SK-N-SH (cell line): ENCODE measurements around the gene PLPPR5. TPM values are rescaled to one million over a fixed set of nuclear protein-coding genes. Genes with fewer than 3 reads are reported as not detected.

Source experiments
- CTCF ChIA-PET: fragments of 300-600, 350-600 bp; formaldehyde crosslinking; extraction: SDS; loops from one replicate; lab custom pipeline; 2021; lab: Yijun Ruan, JAX
- POLR2A ChIA-PET: fragments of 350-600 bp; sonication (Branson Sonifier 250); formaldehyde crosslinking; extraction: SDS; loops from one replicate; lab custom pipeline; 2020; ENCODE audit warnings: antibody characterized with exemption, inconsistent platforms; lab: Yijun Ruan, JAX
- DNase-seq: peaks from one replicate; pipeline ENCODE4 v3.0.0; 2012
- H2AFZ ChIP-seq: fragments of 200-600 bp; sonication (generic); 2 replicates; pipeline ENCODE4 v1.8.1; 2016; ENCODE audit warnings: antibody characterized with exemption, mild to moderate bottlenecking, low read depth
- H3F3A ChIP-seq: fragments of 200-600 bp; sonication (generic); replicated peaks from 2 replicates; pipeline ENCODE3; 2016; ENCODE audit warnings: antibody characterized with exemption, mild to moderate bottlenecking; ENCODE audit not compliant: insufficient read depth
- H3K27ac ChIP-seq, 2 experiments: fragments of 200-500 bp in 1 of 2; fragments of 200-600 bp in 1 of 2; sonication (Bioruptor generic) in 1 of 2; sonication (generic), shearing (Covaris generic) in 1 of 2; 2 replicates each; pipeline versions ENCODE4 v1.5.1 to v1.6.1; 2014 to 2016; ENCODE audit warnings: low read depth in 2 of 2, inconsistent platforms in 1 of 2, low read length in 1 of 2, mild to moderate bottlenecking in 1 of 2, mixed read lengths in 1 of 2
- H3K27me3 ChIP-seq: fragments of 200-600 bp; sonication (generic), shearing (Covaris generic); 2 replicates; pipeline ENCODE4 v1.6.1; 2016; ENCODE audit warnings: mixed run types; ENCODE audit not compliant: insufficient read depth
- H3K36me3 ChIP-seq, 2 experiments: fragments of 200-500 bp in 1 of 2; fragments of 200-600 bp in 1 of 2; sonication (Bioruptor generic) in 1 of 2; sonication (generic) in 1 of 2; replicated peaks in 1 of 2; 2 replicates each; pipeline versions ENCODE3 to v1.5.1; 2014 to 2016; ENCODE audit warnings: low read length in 1 of 2, mild to moderate bottlenecking in 1 of 2; ENCODE audit not compliant: insufficient read depth in 2 of 2, control insufficient read depth in 1 of 2
- H3K4me1 ChIP-seq, 2 experiments: fragments of 200-500 bp in 1 of 2; fragments of 200-600 bp in 1 of 2; sonication (Bioruptor generic) in 1 of 2; sonication (generic), shearing (Covaris generic) in 1 of 2; 2 replicates each; pipeline versions ENCODE4 v1.5.1 to v1.6.1; 2014 to 2016; ENCODE audit warnings: low read depth in 1 of 2, low read length in 1 of 2, mixed run types in 1 of 2; ENCODE audit not compliant: insufficient read depth in 2 of 2, control insufficient read depth in 1 of 2
- H3K4me2 ChIP-seq: fragments of 200-600 bp; sonication (generic), shearing (Covaris generic); 2 replicates; pipeline ENCODE4 v1.6.1; 2017; ENCODE audit warnings: mixed run types
- H3K4me3 ChIP-seq, 2 experiments: fragments of 200-500 bp in 1 of 2; fragments of 200-600 bp in 1 of 2; sonication (Bioruptor generic) in 1 of 2; sonication (generic), shearing (Covaris generic) in 1 of 2; 2 replicates each; pipeline versions ENCODE4 v1.5.1 to v1.8.1; 2014 to 2016; ENCODE audit warnings: low read depth in 2 of 2, inconsistent platforms in 1 of 2, low read length in 1 of 2, mild to moderate bottlenecking in 1 of 2, mixed read lengths in 1 of 2, moderate library complexity in 1 of 2
- H3K79me2 ChIP-seq: fragments of 200-600 bp; sonication (generic); 2 replicates; pipeline ENCODE4 v1.8.1; 2017; ENCODE audit warnings: mild to moderate bottlenecking; ENCODE audit not compliant: insufficient read depth
- H3K9ac ChIP-seq: fragments of 200-600 bp; sonication (generic); 2 replicates; pipeline ENCODE4 v1.6.1; 2017; ENCODE audit warnings: mixed run types
- H3K9me2 ChIP-seq: fragments of 200-600 bp; sonication (generic); 2 replicates; pipeline ENCODE4 v1.6.1; 2017; ENCODE audit warnings: mixed run types
- H3K9me3 ChIP-seq: fragments of 200-600 bp; sonication (generic); 2 replicates; pipeline ENCODE4 v1.6.1; 2017; ENCODE audit warnings: mixed run types, mild to moderate bottlenecking, moderate library complexity
- H4K20me1 ChIP-seq: fragments of 200-600 bp; sonication (generic); 2 replicates; pipeline ENCODE4 v1.6.1; 2017; ENCODE audit warnings: mild to moderate bottlenecking, mixed run types; ENCODE audit not compliant: insufficient read depth
- CHD2 ChIP-seq: fragments of 150-350 bp; IDR thresholded peaks from 2 replicates; pipeline ENCODE4 v1.6.1; 2018; ENCODE audit warnings: low read length; ENCODE audit not compliant: partially characterized antibody
- ELF1 ChIP-seq: IDR thresholded peaks from 2 replicates; pipeline ENCODE4 v1.4.0; 2012
- EZH2phosphoT487 ChIP-seq: fragments of 200-600 bp; sonication (generic); IDR thresholded peaks from 2 replicates; pipeline ENCODE4 v1.6.1; 2017; ENCODE audit warnings: low read depth, mixed run types, mild to moderate bottlenecking, antibody characterized with exemption, moderate library complexity, borderline replicate concordance
- FOSL2 ChIP-seq: IDR thresholded peaks from 2 replicates; pipeline ENCODE4 v1.4.0; 2012; ENCODE audit warnings: low read depth, mild to moderate bottlenecking, moderate library complexity, borderline replicate concordance
- GABPA ChIP-seq: IDR thresholded peaks from 2 replicates; pipeline ENCODE4 v1.4.0; 2012; ENCODE audit warnings: low read depth, mild to moderate bottlenecking
- GATA2 ChIP-seq: sonication (generic); formaldehyde crosslinking; IDR thresholded peaks from 2 replicates; pipeline ENCODE4 v1.5.0; 2020; ENCODE audit warnings: mild to moderate bottlenecking, missing genetic modification reagents
- NRF1 ChIP-seq: IDR thresholded peaks from 2 replicates; pipeline ENCODE4 v1.6.1; 2012; ENCODE audit warnings: low read depth, mild to moderate bottlenecking, low read length
- RAD21 ChIP-seq: IDR thresholded peaks from 2 replicates; pipeline ENCODE4 v1.6.1; 2012; ENCODE audit warnings: mild to moderate bottlenecking, low read length
- SIN3A ChIP-seq: IDR thresholded peaks from 2 replicates; pipeline ENCODE4 v1.6.1; 2012; ENCODE audit warnings: low read depth, mild to moderate bottlenecking, low read length, moderate library complexity, borderline replicate concordance
- SMC3 ChIP-seq: IDR thresholded peaks from 2 replicates; pipeline ENCODE4 v1.6.1; 2012; ENCODE audit warnings: low read depth, low read length, improper control_type of control experiment
- TCF12 ChIP-seq: IDR thresholded peaks from 2 replicates; pipeline ENCODE4 v1.4.0; 2012
- WGBS: methylation state at CpG from one replicate; pipeline ENCODE4 v1.1.6; 2017; ENCODE audit warnings: low lambda C conversion rate; 5-methylcytosine and 5-hydroxymethylcytosine counted together
- polyA plus RNA-seq, 3 experiments: library from polyadenylated mRNA; depleted of rRNA; stranded (reverse); fragments of >200 nt; gene quantifications; 2 replicates each; pipeline ENCODE4 v1.2.3, GENCODE V29; 2012
- TF ChIP-seq, protein P1 (sequence below): IDR thresholded peaks from 2 replicates; pipeline ENCODE4 v1.4.0; 2012; ENCODE audit warnings: low read depth, borderline replicate concordance
- TF ChIP-seq, protein P2 (sequence below): IDR thresholded peaks from 2 replicates; pipeline ENCODE4 v1.4.0; 2012; ENCODE audit warnings: low read depth, borderline replicate concordance
- TF ChIP-seq, protein P3 (sequence below): fragments of 200-600 bp; sonication (generic); IDR thresholded peaks from 2 replicates; pipeline ENCODE4 v1.6.1; 2017; ENCODE audit warnings: antibody characterized with exemption, mild to moderate bottlenecking, moderate library complexity
- TF ChIP-seq, protein P4 (sequence below): fragments of 150-350 bp; IDR thresholded peaks from 2 replicates; pipeline ENCODE4 v1.6.1; 2016; ENCODE audit warnings: mild to moderate bottlenecking, low read depth, low read length

PLPPR5 gene
- polyA plus RNA-seq, 1 of the 3 experiments (the other 2 are of a cell fraction): 0.23 TPM

DNA sequence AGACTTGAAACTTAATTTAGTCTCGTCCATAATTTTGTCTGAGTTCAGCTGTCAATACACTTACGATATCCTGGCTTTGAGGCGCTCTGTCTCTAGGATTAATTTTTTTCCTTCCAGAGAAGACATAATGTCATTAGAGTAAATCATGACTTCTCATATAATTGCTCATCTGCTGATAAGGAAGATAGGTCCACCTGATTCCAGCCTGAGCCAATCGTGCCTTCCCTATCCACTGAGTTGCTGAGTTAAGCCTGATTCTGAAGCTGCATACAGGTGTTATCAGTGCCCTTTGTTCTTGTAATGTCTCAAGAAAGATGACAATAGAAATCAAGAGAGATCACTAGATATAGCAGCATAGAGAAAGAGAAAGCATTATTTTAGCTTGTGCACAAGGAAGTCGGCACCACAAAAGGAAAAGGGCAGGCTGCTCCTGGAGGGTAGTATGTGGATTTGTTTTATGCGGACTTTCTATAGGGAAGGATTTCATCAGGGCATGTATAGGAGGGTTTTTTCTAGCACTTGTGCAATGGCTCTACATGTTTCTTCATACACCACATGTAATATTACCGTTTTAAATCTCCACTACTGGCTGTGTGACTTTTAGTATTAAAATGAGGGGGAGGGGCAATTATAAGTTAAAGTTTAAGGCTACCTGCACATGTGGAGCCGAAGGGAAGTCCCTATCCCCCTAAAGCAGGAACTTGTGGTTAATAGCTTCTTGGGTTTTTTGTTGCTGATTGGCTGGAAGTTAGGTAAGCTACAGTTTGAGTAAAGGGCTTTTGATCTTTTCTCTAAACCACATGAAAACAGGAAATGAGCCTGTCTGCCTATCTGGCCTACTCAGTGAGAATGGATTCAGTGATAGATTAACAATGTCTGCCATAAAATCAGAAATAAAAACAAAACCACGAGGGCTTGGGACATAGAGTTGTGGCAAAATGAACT lies 133.4 kb downstream of the PLPPR5 start:
- no peaks in the 10 kb centered on the region for H3K79me2 ChIP-seq
- H3K4me2 ChIP-seq: no peak overlapping the region
- no peaks in the 10 kb centered on the region for H3K27me3 ChIP-seq
- H3K9me2 ChIP-seq: no peaks in the 10 kb centered on the region
- POLR2A ChIA-PET: no interaction called here
- no peak overlapping the region for H3K9ac ChIP-seq
- no peaks in the 10 kb centered on the region for H4K20me1 ChIP-seq
- no peaks in the 10 kb centered on the region for H3K9me3 ChIP-seq
- H3F3A ChIP-seq: no peaks in the 10 kb centered on the region
- no peak overlapping the region for H3K4me3 ChIP-seq
- H3K36me3 ChIP-seq: no peaks in the 10 kb centered on the region
- CTCF ChIA-PET: interaction anchor here (1.7 kb wide), 1 partner anchor 14 kb away, joined by 5 read pairs; no protein-coding TSS in a partner anchor
- H3K27ac ChIP-seq: no peak overlapping the region
- H2AFZ ChIP-seq: no peak overlapping the region
- WGBS: 63% methylated on average over 9 of the region's 9 CpGs
- peaks cover 0 to 2% of the 10 kb centered on the region in 2 experiments; a peak in 1 of 4 replicates for H3K4me1 ChIP-seq
- DNase-seq: peak; percentile 11
- TF ChIP-seq ELF1: no peak
- TF ChIP-seq, protein P1, sequence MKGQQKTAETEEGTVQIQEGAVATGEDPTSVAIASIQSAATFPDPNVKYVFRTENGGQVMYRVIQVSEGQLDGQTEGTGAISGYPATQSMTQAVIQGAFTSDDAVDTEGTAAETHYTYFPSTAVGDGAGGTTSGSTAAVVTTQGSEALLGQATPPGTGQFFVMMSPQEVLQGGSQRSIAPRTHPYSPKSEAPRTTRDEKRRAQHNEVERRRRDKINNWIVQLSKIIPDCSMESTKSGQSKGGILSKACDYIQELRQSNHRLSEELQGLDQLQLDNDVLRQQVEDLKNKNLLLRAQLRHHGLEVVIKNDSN: no peak
- 0 out of 2 replicates have a peak, but pooled peaks have one; percentile 34 for TF ChIP-seq GATA2 (CRISPR knock-in tag)

DNA sequence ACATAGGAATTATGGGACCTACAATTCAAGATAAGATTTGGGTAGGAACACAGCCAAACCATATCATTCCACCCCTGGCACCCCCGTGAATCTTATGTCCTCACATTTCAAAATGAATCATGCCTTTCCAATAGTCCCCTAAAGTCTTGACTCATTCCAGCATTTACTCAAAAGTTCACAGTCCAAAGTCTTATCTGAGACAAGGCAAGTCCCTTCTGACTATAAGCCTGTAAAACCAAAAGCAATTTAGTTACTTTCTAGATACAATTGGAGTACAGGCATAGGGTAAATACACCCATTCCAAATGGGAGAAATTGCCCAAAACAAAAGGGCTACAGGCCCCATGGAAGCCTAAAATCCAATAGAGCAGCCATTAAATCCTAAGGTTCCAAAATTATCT lies 138.9 kb downstream of the PLPPR5 start:
- H3K9me2 ChIP-seq: no peaks in the 10 kb centered on the region
- no peaks in the 10 kb centered on the region for H3K36me3 ChIP-seq
- no peak overlapping the region for H3K4me3 ChIP-seq
- H4K20me1 ChIP-seq: no peaks in the 10 kb centered on the region
- CTCF ChIA-PET: interaction anchor here (1.2 kb wide), 1 partner anchor 31 kb away, joined by 3 read pairs; no protein-coding TSS in a partner anchor
- H3K4me1 ChIP-seq: no peaks in the 10 kb centered on the region
- no peaks in the 10 kb centered on the region for H3F3A ChIP-seq
- DNase-seq: no peak
- no peaks in the 10 kb centered on the region for H3K79me2 ChIP-seq
- H3K9ac ChIP-seq: no peak overlapping the region
- TF ChIP-seq CHD2: no peak
- TF ChIP-seq SMC3: no peak
- TF ChIP-seq, protein P2, sequence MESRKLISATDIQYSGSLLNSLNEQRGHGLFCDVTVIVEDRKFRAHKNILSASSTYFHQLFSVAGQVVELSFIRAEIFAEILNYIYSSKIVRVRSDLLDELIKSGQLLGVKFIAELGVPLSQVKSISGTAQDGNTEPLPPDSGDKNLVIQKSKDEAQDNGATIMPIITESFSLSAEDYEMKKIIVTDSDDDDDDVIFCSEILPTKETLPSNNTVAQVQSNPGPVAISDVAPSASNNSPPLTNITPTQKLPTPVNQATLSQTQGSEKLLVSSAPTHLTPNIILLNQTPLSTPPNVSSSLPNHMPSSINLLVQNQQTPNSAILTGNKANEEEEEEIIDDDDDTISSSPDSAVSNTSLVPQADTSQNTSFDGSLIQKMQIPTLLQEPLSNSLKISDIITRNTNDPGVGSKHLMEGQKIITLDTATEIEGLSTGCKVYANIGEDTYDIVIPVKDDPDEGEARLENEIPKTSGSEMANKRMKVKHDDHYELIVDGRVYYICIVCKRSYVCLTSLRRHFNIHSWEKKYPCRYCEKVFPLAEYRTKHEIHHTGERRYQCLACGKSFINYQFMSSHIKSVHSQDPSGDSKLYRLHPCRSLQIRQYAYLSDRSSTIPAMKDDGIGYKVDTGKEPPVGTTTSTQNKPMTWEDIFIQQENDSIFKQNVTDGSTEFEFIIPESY: no peak
- TF ChIP-seq, protein P3, sequence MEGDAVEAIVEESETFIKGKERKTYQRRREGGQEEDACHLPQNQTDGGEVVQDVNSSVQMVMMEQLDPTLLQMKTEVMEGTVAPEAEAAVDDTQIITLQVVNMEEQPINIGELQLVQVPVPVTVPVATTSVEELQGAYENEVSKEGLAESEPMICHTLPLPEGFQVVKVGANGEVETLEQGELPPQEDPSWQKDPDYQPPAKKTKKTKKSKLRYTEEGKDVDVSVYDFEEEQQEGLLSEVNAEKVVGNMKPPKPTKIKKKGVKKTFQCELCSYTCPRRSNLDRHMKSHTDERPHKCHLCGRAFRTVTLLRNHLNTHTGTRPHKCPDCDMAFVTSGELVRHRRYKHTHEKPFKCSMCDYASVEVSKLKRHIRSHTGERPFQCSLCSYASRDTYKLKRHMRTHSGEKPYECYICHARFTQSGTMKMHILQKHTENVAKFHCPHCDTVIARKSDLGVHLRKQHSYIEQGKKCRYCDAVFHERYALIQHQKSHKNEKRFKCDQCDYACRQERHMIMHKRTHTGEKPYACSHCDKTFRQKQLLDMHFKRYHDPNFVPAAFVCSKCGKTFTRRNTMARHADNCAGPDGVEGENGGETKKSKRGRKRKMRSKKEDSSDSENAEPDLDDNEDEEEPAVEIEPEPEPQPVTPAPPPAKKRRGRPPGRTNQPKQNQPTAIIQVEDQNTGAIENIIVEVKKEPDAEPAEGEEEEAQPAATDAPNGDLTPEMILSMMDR: no peak
- no peak for TF ChIP-seq NRF1
- TF ChIP-seq EZH2phosphoT487: no peak
- TF ChIP-seq, protein P4, sequence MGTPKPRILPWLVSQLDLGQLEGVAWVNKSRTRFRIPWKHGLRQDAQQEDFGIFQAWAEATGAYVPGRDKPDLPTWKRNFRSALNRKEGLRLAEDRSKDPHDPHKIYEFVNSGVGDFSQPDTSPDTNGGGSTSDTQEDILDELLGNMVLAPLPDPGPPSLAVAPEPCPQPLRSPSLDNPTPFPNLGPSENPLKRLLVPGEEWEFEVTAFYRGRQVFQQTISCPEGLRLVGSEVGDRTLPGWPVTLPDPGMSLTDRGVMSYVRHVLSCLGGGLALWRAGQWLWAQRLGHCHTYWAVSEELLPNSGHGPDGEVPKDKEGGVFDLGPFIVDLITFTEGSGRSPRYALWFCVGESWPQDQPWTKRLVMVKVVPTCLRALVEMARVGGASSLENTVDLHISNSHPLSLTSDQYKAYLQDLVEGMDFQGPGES: no peak
- TF ChIP-seq TCF12: no peak
- no peak for TF ChIP-seq FOSL2
- no peak for TF ChIP-seq SIN3A
- no peak for TF ChIP-seq GABPA
- TF ChIP-seq RAD21: no peak
- no peak overlapping the region for H2AFZ ChIP-seq
- 8% methylated on average over 1 of the region's 1 CpG for WGBS
- no peaks in the 10 kb centered on the region for H3K27me3 ChIP-seq
- POLR2A ChIA-PET: no interaction called here
- no peak overlapping the region for H3K4me2 ChIP-seq
- H3K27ac ChIP-seq: no peak overlapping the region
- H3K9me3 ChIP-seq: no peaks in the 10 kb centered on the region
